Esophagus muscularis mucosa (tissue), 4 donors: ENCODE data around the gene NFRKB. TPM values are rescaled to one million over a fixed set of nuclear protein-coding genes. Genes with fewer than 3 reads are reported as not detected.

Source experiments
- DNase-seq: peaks from one replicate; pipeline ENCODE4 v3.0.0-alpha.2; 2017; ENCODE audit errors: extremely low spot score
- H3K27ac ChIP-seq, 4 donors: fragments of 200-600 bp; sonication (generic); replicated peaks in 1 of 4; 1 replicate in 3 of 4; 2 replicates in 1 of 4; pipeline ENCODE4 v1.5.1; 2016 to 2019; ENCODE audit warnings: mild to moderate bottlenecking in 1 of 4
- H3K27me3 ChIP-seq, 4 donors: fragments of 200-600 bp; sonication (generic); one replicate each; pipeline versions ENCODE4 v1.5.1 to v1.6.0; 2016 to 2019
- H3K36me3 ChIP-seq, 4 donors: fragments of 200-600 bp; sonication (generic); one replicate each; pipeline ENCODE4 v1.5.1; 2016 to 2019
- H3K4me1 ChIP-seq, 4 donors: fragments of 200-600 bp; sonication (generic); one replicate each; pipeline ENCODE4 v1.5.1; 2016 to 2019
- H3K4me3 ChIP-seq, 4 donors: fragments of 200-600 bp; sonication (generic); 1 replicate in 2 of 4; 2 replicates in 2 of 4; pipeline ENCODE4 v1.5.1; 2016 to 2019; ENCODE audit warnings: mild to moderate bottlenecking in 4 of 4, moderate library complexity in 1 of 4
- H3K9me3 ChIP-seq, 4 donors: fragments of 200-600 bp; sonication (generic); 1 replicate in 3 of 4; 2 replicates in 1 of 4; pipeline ENCODE4 v1.5.1; 2016 to 2019
- EP300 ChIP-seq: sonication (generic); formaldehyde crosslinking; IDR thresholded peaks from one replicate; pipeline ENCODE4 v1.6.1; 2017; ENCODE audit warnings: antibody characterized with exemption
- POLR2A ChIP-seq: fragments of 450-650 bp; IDR thresholded peaks from one replicate; pipeline ENCODE4 v1.6.1; 2017; ENCODE audit warnings: antibody characterized with exemption, moderate library complexity, mild to moderate bottlenecking, low read depth
- POLR2AphosphoS5 ChIP-seq, 2 donors: sonication (generic); formaldehyde crosslinking; IDR thresholded peaks; one replicate each; pipeline ENCODE4 v1.6.1; 2017; ENCODE audit warnings: antibody characterized with exemption in 2 of 2
- WGBS: methylation state at CpG from one replicate; pipeline ENCODE4 v1.1.5; 2018; 5-methylcytosine and 5-hydroxymethylcytosine counted together
- intact Hi-C: fragments of 100-400 bp; cut with DNase I; formaldehyde crosslinking; loops from one replicate; pipeline ENCODE4 v1.15.1; 2023
- total RNA-seq, 4 donors: library from RNA; depleted of rRNA; stranded (reverse); fragments of >200 nt; gene quantifications; one replicate each; pipeline versions ENCODE4 v1.1.0 to v1.2.1, GENCODE V29; 2016
- TF ChIP-seq, protein P1 (sequence below), 3 experiments: fragments of 200-600 bp in 2 of 3; fragments of 450-650 bp in 1 of 3; sonication (generic) in 2 of 3; IDR thresholded peaks; one replicate each; pipeline ENCODE4 v1.5.1; 2017 to 2019; ENCODE audit warnings: antibody characterized with exemption in 3 of 3, mild to moderate bottlenecking in 2 of 3, moderate library complexity in 1 of 3

Gene NFRKB
- total RNA-seq, 4 donors from 2014 or later = 15.0 to 33.5 (median 27.5) TPM

GRCh38 chr11:129932381-129933067 is 37.1 kb upstream of the NFRKB start:
- intact Hi-C loops = no loop called here
- no peak for DNase-seq
- WGBS = 84% methylated on average over 7 of the region's 7 CpGs
- no peak overlapping the region for H3K27ac ChIP-seq
- no peak overlapping the region for H3K4me3 ChIP-seq
- H3K4me1 ChIP-seq = peaks cover 0 to 5% (median 0%) of the 10 kb centered on the region in 4 donors
- no peaks in the 10 kb centered on the region for H3K27me3 ChIP-seq
- TF ChIP-seq POLR2A (no peak), POLR2AphosphoS5 (IDR thresholded peaks at IDR 0.05) (no peak), EP300 (no peak)
- TF ChIP-seq, protein P1, sequence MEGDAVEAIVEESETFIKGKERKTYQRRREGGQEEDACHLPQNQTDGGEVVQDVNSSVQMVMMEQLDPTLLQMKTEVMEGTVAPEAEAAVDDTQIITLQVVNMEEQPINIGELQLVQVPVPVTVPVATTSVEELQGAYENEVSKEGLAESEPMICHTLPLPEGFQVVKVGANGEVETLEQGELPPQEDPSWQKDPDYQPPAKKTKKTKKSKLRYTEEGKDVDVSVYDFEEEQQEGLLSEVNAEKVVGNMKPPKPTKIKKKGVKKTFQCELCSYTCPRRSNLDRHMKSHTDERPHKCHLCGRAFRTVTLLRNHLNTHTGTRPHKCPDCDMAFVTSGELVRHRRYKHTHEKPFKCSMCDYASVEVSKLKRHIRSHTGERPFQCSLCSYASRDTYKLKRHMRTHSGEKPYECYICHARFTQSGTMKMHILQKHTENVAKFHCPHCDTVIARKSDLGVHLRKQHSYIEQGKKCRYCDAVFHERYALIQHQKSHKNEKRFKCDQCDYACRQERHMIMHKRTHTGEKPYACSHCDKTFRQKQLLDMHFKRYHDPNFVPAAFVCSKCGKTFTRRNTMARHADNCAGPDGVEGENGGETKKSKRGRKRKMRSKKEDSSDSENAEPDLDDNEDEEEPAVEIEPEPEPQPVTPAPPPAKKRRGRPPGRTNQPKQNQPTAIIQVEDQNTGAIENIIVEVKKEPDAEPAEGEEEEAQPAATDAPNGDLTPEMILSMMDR (IDR thresholded peaks at IDR 0.05) = no peak
- H3K36me3 ChIP-seq = peaks cover 9 to 39% (median 34%) of the 10 kb centered on the region in 4 donors
- H3K9me3 ChIP-seq = no peaks in the 10 kb centered on the region

DNA sequence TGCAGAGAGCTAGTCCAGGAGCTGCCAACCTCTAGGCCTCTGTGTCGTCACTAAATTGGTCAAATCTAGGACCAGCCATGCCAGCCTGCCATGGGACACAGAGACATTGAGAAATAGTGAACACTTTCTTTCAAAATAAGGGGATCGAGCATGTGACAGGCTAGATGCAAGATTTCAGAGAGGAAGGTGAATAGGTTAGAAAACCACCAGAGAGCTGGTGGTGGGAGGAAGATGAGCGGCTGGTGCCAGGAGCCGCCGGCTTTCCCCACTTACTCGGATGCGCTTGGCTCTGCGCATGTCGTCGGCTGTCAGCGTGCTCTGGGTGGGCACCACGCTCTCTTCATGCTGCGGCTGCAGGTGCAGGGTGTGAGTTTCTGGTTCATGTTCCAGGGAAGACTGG is 35.4 kb upstream of the NFRKB start:
- Histone ChIP-seq H3K36me3 (peaks cover 9 to 35% (median 31%) of the 10 kb centered on the region in 4 donors), H3K9me3 (no peaks in the 10 kb centered on the region), H3K4me1 (peaks cover 0 to 5% (median 0%) of the 10 kb centered on the region in 4 donors), H3K27me3 (no peaks in the 10 kb centered on the region), H3K4me3 (no peak overlapping the region), H3K27ac (no peak overlapping the region)
- WGBS = 80% methylated on average over 11 of the region's 13 CpGs
- no peak for TF ChIP-seq POLR2A
- TF ChIP-seq, protein P1 (IDR thresholded peaks at IDR 0.05) = no peak
- no peak for TF ChIP-seq EP300
- TF ChIP-seq POLR2AphosphoS5 (IDR thresholded peaks at IDR 0.05) = no peak
- DNase-seq = no peak
- intact Hi-C loops = no loop called here

DNA sequence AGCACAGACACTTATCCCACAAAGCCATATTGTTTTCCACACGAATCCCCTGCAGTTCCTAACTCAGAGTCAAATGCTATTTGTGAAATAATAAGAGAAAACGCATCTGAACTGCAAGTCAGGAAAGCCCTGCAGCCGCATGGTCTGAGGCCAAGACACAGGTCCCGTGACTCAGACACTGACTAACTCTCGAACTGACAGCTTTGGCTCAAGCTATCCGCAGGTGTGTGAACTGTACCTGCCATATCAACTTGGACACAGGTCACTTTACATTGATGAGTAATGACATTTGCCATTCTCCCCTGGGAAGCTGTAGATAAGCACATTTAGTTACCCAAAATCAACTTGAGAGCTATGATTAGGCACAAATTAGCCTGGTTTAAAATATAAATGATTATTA is 34.9 kb upstream of the NFRKB start:
- 87% methylated on average over 6 of the region's 6 CpGs for WGBS
- peaks cover 9 to 35% (median 31%) of the 10 kb centered on the region in 4 donors for H3K36me3 ChIP-seq

DNA sequence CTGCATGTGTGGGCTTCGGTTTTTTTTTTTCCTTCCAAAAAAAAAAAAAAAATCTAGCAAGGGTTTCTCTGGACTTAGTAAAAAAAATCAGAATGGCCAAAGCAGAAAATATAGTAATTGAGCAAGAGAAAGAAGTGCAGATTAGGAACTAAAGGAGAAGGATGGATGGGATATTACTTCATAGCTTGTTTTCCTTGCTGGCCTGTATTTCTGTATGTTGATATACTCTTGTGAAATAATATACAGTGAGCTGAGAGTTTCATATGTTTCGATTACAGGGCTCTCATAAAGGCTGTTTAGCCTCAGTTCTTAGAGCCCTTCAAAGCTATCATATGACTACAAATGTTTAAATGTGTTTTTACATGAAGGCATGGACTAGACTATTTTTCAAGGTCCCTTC is 34.3 kb upstream of the NFRKB start:
- DNase-seq = no peak
- H3K4me3 ChIP-seq = no peak overlapping the region
- no peak for TF ChIP-seq POLR2AphosphoS5 (IDR thresholded peaks at IDR 0.05)
- no peak for TF ChIP-seq EP300
- TF ChIP-seq, protein P1 (IDR thresholded peaks at IDR 0.05) = no peak
- no peak for TF ChIP-seq POLR2A
- H3K4me1 ChIP-seq = peaks cover 0 to 5% (median 0%) of the 10 kb centered on the region in 4 donors
- no peaks in the 10 kb centered on the region for H3K27me3 ChIP-seq
- WGBS = 82% methylated on average over 2 of the region's 2 CpGs
- intact Hi-C loops = no loop called here
- peaks cover 9 to 36% (median 31%) of the 10 kb centered on the region in 4 donors for H3K36me3 ChIP-seq
- no peak overlapping the region for H3K27ac ChIP-seq
- no peaks in the 10 kb centered on the region for H3K9me3 ChIP-seq

More for the DNA sequence above, 34.9 kb upstream of the NFRKB start:
- H3K9me3 ChIP-seq = no peaks in the 10 kb centered on the region
- intact Hi-C loops = no loop called here
- TF ChIP-seq EP300 (no peak), POLR2AphosphoS5 (IDR thresholded peaks at IDR 0.05) (no peak), POLR2A (no peak)
- TF ChIP-seq, protein P1 (IDR thresholded peaks at IDR 0.05) = no peak
- H3K4me3 ChIP-seq = no peak overlapping the region
- no peaks in the 10 kb centered on the region for H3K27me3 ChIP-seq
- H3K27ac ChIP-seq = no peak overlapping the region
- peaks cover 0 to 5% (median 0%) of the 10 kb centered on the region in 4 donors for H3K4me1 ChIP-seq
- DNase-seq = no peak
